K562 (cell line): ENCODE data around the gene WFIKKN1. TPM values are rescaled to one million over a fixed set of nuclear protein-coding genes. Genes with fewer than 3 reads are reported as not detected.
A peak's percentile ranks its signal among the peaks of the same experiment; 100 is the strongest.

Experiments
- CAMTA2 ChIP-seq: fragments of 250-450 bp; sonication (Bioruptor Pico); conservative IDR thresholded peaks from 2 replicates; pipeline ENCODE4 v1.5.1; 2022
- EP300 ChIP-seq: IDR thresholded peaks from 2 replicates; pipeline ENCODE4 v1.6.1; 2012; ENCODE audit warnings: low read length, improper control_type of control experiment
- FOXA1 ChIP-seq: fragments of 450-650 bp; IDR thresholded peaks from 2 replicates; pipeline ENCODE4 v1.6.1; 2016; ENCODE audit warnings: mild to moderate bottlenecking, borderline replicate concordance
- GABPB2 ChIP-seq: fragments of 250-450 bp; sonication (Bioruptor Pico); conservative IDR thresholded peaks from 2 replicates; pipeline ENCODE4 v1.5.1; 2021; ENCODE audit warnings: mild to moderate bottlenecking
- JUN ChIP-seq, 2 experiments: sonication (generic) in 1 of 2; formaldehyde crosslinking in 1 of 2; IDR thresholded peaks; 2 replicates each; pipeline versions ENCODE4 v1.6.1 to v1.8.0; 2012 to 2022; ENCODE audit warnings: borderline replicate concordance in 2 of 2, mild to moderate bottlenecking in 2 of 2, improper control_type of control experiment in 1 of 2, low read depth in 1 of 2, low read length in 1 of 2, missing genetic modification reagents in 1 of 2
- LCOR ChIP-seq: sonication (generic); formaldehyde crosslinking; IDR thresholded peaks from 2 replicates; pipeline ENCODE4 v1.8.0; 2022; ENCODE audit warnings: mild to moderate bottlenecking, missing genetic modification reagents
- MAFG ChIP-seq: fragments of 450-650 bp; conservative IDR thresholded peaks from 2 replicates; pipeline ENCODE4 v1.6.1; 2016; ENCODE audit warnings: missing genetic modification characterization, missing compliant biosample characterization
- MAZ ChIP-seq, 2 experiments: fragments of 450-650 bp in 1 of 2; sonication (generic) in 1 of 2; formaldehyde crosslinking; IDR thresholded peaks in 1 of 2; conservative IDR thresholded peaks in 1 of 2; 2 replicates each; pipeline versions ENCODE4 v1.4.0 to v1.5.0; 2020; ENCODE audit warnings: mild to moderate bottlenecking in 1 of 2, missing genetic modification reagents in 1 of 2
- SAFB ChIP-seq: fragments of 200-400 bp; formaldehyde crosslinking; IDR thresholded peaks from 2 replicates; pipeline ENCODE4 v1.6.1; 2017; ENCODE audit warnings: low read depth, low read length, borderline replicate concordance
- SMAD2 ChIP-seq: fragments of 150-350 bp; IDR thresholded peaks from 2 replicates; pipeline ENCODE4 v1.6.1; 2014; ENCODE audit warnings: low read depth, mild to moderate bottlenecking, low read length
- SP2 ChIP-seq: IDR thresholded peaks from 2 replicates; pipeline ENCODE4 v1.6.1; 2011; ENCODE audit warnings: mild to moderate bottlenecking, low read depth, low read length, moderate library complexity; ENCODE audit not compliant: poor library complexity, severe bottlenecking; ENCODE audit errors: extremely low read depth
- TAF9B ChIP-seq: fragments of 450-650 bp; IDR thresholded peaks from 2 replicates; pipeline ENCODE4 v1.6.1; 2018; ENCODE audit warnings: mild to moderate bottlenecking; ENCODE audit not compliant: partially characterized antibody
- ZC3H11A ChIP-seq: IDR thresholded peaks from 2 replicates; pipeline ENCODE4 v1.6.1; 2012; ENCODE audit warnings: low read depth, low read length, improper control_type of control experiment
- ZNF830 ChIP-seq: fragments of 250-450 bp; sonication (Bioruptor Pico); IDR thresholded peaks from 2 replicates; pipeline ENCODE4 v1.5.0; 2021; ENCODE audit warnings: mild to moderate bottlenecking
- polyA plus RNA-seq, 8 experiments: library from polyadenylated mRNA; depleted of rRNA in 4 of 8; stranded (reverse) in 5 of 8; unstranded in 3 of 8; fragments of >200 nt; fragmentation: Nextera tagmentation in 2 of 8; fragmentation: Illumina TruSeq in 1 of 8; extraction: Ambion mirVana in 2 of 8; extraction: Trizol in 1 of 8; gene quantifications; 2 replicates each; pipeline versions ENCODE4 v1.2.1 to v1.2.3, GENCODE V29; 2011 to 2014; ENCODE audit warnings: inconsistent platforms in 1 of 8, missing spikeins in 1 of 8
- total RNA-seq, 7 experiments: library from RNA; depleted of rRNA in 6 of 7; stranded (reverse); fragments of >200 nt in 6 of 7; fragmentation: Illumina TruSeq in 2 of 7; extraction: Trizol in 2 of 7; gene quantifications; 2 replicates each; pipeline versions ENCODE4 v1.2.1 to v1.2.3, GENCODE V29; 2011 to 2021; ENCODE audit warnings: low replicate concordance in 1 of 7
- TF ChIP-seq, protein P1 (sequence below): sonication (generic); formaldehyde crosslinking; IDR thresholded peaks from 2 replicates; pipeline ENCODE4 v1.8.0; 2022; ENCODE audit warnings: mild to moderate bottlenecking, missing genetic modification reagents
- TF ChIP-seq, protein P2 (sequence below): fragments of 450-650 bp; formaldehyde crosslinking; IDR thresholded peaks from 2 replicates; pipeline ENCODE4 v1.4.0; 2022; ENCODE audit warnings: mild to moderate bottlenecking, moderate library complexity
- TF ChIP-seq, protein P3 (sequence below): fragments of 450-650 bp; IDR thresholded peaks from 2 replicates; pipeline ENCODE4 v1.7.0; 2016; ENCODE audit warnings: borderline replicate concordance
- TF ChIP-seq, protein P4 (sequence below): fragments of 250-450 bp; sonication (Bioruptor Pico); IDR thresholded peaks from 2 replicates; pipeline ENCODE4 v1.8.0; 2021; ENCODE audit warnings: moderate library complexity, mild to moderate bottlenecking, inconsistent platforms
- TF ChIP-seq, protein P5 (sequence below): fragments of 250-450 bp; sonication (Bioruptor Pico); IDR thresholded peaks from 2 replicates; pipeline ENCODE4 v1.5.0; 2022; ENCODE audit warnings: mild to moderate bottlenecking

Gene WFIKKN1
- total and polyA plus RNA-seq, 9 of the 15 experiments (the other 6 are each of a cell fraction or from before 2014, with no cell fraction given), result 0.14 to 1.1 (median 0.50) TPM; not detected in 4

DNA sequence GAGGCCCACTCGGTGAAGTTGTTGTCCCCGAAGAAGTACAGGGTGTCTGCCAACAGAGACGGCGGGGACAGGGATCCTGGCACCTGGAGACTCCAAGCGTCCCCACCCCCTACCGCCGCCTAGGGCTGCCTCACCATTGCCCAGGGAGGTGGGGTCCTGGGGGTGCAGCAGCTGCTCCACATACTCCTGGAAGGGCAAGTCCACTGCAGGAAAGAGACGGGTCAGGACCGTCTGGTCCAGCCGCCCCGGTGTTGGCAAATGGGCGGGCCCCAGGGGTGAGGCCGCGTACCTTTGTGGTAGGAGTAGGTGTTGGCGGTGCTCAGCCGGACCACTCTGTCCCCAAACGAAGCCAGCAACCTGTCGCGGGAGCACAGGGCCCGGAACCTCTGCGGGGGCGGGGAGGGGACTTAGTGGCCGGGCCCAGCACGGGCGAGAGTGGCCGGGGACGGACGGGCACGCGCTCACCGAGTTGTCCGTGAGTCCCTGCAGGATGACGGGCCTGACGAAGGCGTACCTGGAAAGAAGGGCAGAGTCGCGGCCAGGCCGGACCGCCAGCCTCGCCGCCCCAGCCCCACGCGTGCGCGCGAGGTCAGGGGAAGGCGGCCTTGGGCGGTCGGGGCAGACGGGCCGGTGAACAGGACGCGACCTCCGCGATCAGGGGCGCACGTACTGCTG lies 52.7 kb downstream of the WFIKKN1 start (continued):
- TF ChIP-seq TAF9B (no peak), SAFB (peak; percentile 96), SP2 (no peak), FOXA1 (no peak), GABPB2 (CRISPR knock-in tag) (0 out of 2 replicates have a peak, but pooled peaks have one; percentile 54), CAMTA2 (no peak), LCOR (CRISPR knock-in tag) (no peak), MAZ (CRISPR knock-in tag; conservative IDR thresholded peaks at IDR 0.05 in 1 of 2, IDR thresholded peaks at IDR 0.05 in 1 of 2) (0 out of 4 replicates have a peak, but pooled peaks of 1 of the 2 experiments have one; percentile 14), MAFG (no peak), ZC3H11A (no peak), JUN (IDR thresholded peaks at IDR 0.05; ENCODE audit: borderline replicate concordance, low read depth, low read length) (no peak), JUN (CRISPR knock-in tag; IDR thresholded peaks at IDR 0.05; ENCODE audit: borderline replicate concordance) (no peak; the same call in 1 of the 2 replicates), SMAD2 (no peak), EP300 (no peak), ZNF830 (CRISPR knock-in tag) (peak; percentile 89; the same call in 1 of the 2 replicates)
- TF ChIP-seq, protein P1, sequence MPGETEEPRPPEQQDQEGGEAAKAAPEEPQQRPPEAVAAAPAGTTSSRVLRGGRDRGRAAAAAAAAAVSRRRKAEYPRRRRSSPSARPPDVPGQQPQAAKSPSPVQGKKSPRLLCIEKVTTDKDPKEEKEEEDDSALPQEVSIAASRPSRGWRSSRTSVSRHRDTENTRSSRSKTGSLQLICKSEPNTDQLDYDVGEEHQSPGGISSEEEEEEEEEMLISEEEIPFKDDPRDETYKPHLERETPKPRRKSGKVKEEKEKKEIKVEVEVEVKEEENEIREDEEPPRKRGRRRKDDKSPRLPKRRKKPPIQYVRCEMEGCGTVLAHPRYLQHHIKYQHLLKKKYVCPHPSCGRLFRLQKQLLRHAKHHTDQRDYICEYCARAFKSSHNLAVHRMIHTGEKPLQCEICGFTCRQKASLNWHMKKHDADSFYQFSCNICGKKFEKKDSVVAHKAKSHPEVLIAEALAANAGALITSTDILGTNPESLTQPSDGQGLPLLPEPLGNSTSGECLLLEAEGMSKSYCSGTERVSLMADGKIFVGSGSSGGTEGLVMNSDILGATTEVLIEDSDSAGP, result no peak
- TF ChIP-seq, protein P2, sequence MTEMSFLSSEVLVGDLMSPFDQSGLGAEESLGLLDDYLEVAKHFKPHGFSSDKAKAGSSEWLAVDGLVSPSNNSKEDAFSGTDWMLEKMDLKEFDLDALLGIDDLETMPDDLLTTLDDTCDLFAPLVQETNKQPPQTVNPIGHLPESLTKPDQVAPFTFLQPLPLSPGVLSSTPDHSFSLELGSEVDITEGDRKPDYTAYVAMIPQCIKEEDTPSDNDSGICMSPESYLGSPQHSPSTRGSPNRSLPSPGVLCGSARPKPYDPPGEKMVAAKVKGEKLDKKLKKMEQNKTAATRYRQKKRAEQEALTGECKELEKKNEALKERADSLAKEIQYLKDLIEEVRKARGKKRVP (CRISPR knock-in tag), result no peak
- TF ChIP-seq, protein P3, sequence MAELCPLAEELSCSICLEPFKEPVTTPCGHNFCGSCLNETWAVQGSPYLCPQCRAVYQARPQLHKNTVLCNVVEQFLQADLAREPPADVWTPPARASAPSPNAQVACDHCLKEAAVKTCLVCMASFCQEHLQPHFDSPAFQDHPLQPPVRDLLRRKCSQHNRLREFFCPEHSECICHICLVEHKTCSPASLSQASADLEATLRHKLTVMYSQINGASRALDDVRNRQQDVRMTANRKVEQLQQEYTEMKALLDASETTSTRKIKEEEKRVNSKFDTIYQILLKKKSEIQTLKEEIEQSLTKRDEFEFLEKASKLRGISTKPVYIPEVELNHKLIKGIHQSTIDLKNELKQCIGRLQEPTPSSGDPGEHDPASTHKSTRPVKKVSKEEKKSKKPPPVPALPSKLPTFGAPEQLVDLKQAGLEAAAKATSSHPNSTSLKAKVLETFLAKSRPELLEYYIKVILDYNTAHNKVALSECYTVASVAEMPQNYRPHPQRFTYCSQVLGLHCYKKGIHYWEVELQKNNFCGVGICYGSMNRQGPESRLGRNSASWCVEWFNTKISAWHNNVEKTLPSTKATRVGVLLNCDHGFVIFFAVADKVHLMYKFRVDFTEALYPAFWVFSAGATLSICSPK, result no peak
- TF ChIP-seq, protein P4, sequence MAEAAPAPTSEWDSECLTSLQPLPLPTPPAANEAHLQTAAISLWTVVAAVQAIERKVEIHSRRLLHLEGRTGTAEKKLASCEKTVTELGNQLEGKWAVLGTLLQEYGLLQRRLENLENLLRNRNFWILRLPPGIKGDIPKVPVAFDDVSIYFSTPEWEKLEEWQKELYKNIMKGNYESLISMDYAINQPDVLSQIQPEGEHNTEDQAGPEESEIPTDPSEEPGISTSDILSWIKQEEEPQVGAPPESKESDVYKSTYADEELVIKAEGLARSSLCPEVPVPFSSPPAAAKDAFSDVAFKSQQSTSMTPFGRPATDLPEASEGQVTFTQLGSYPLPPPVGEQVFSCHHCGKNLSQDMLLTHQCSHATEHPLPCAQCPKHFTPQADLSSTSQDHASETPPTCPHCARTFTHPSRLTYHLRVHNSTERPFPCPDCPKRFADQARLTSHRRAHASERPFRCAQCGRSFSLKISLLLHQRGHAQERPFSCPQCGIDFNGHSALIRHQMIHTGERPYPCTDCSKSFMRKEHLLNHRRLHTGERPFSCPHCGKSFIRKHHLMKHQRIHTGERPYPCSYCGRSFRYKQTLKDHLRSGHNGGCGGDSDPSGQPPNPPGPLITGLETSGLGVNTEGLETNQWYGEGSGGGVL (CRISPR knock-in tag), result no peak
- TF ChIP-seq, protein P5, sequence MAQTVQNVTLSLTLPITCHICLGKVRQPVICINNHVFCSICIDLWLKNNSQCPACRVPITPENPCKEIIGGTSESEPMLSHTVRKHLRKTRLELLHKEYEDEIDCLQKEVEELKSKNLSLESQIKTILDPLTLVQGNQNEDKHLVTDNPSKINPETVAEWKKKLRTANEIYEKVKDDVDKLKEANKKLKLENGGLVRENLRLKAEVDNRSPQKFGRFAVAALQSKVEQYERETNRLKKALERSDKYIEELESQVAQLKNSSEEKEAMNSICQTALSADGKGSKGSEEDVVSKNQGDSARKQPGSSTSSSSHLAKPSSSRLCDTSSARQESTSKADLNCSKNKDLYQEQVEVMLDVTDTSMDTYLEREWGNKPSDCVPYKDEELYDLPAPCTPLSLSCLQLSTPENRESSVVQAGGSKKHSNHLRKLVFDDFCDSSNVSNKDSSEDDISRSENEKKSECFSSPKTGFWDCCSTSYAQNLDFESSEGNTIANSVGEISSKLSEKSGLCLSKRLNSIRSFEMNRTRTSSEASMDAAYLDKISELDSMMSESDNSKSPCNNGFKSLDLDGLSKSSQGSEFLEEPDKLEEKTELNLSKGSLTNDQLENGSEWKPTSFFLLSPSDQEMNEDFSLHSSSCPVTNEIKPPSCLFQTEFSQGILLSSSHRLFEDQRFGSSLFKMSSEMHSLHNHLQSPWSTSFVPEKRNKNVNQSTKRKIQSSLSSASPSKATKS, result no peak
